Thoracic aorta (tissue), 2 donors: ENCODE results near the gene TRAF5. TPM values are rescaled to one million over a fixed set of nuclear protein-coding genes. Genes with fewer than 3 reads are reported as not detected.
"Not testable (repeated sequence)": the region's sequence is repeated elsewhere in the genome, so short reads cannot be mapped to it uniquely, and the experiment has no call there.

Experiments
- ATAC-seq: fragments of 150-250 bp; one replicate; pipeline ENCODE4 v1.8.0; 2017; ENCODE audit warnings: low read depth; ENCODE audit not compliant: insufficient number of reproducible peaks, low FRiP score
- DNase-seq: peaks from one replicate; pipeline ENCODE4 v3.0.0-alpha.2; 2020; ENCODE audit warnings: low spot score
- H3K27ac ChIP-seq, 2 donors: fragments of 200-600 bp; sonication (generic); 1 replicate in 1 of 2; 2 replicates in 1 of 2; pipeline ENCODE4 v1.5.1; 2016; ENCODE audit warnings: mild to moderate bottlenecking in 2 of 2, moderate library complexity in 2 of 2
- H3K27me3 ChIP-seq: fragments of 200-600 bp; sonication (generic); replicated peaks from 2 replicates; pipeline ENCODE4 v1.6.0; 2016; ENCODE audit warnings: mild to moderate bottlenecking; ENCODE audit not compliant: insufficient read depth
- H3K36me3 ChIP-seq: fragments of 200-600 bp; sonication (generic); one replicate; pipeline ENCODE4 v1.5.1; 2016
- H3K4me1 ChIP-seq, 2 donors: fragments of 200-600 bp; sonication (generic); 1 replicate in 1 of 2; 2 replicates in 1 of 2; pipeline versions ENCODE4 v1.5.1 to v1.6.0; 2016; ENCODE audit warnings: low read depth in 2 of 2, mild to moderate bottlenecking in 1 of 2; ENCODE audit not compliant: control insufficient read depth in 1 of 2
- H3K4me3 ChIP-seq: fragments of 200-600 bp; sonication (generic); 2 replicates; pipeline ENCODE4 v1.5.1; 2016; ENCODE audit warnings: mild to moderate bottlenecking
- H3K9me3 ChIP-seq: fragments of 200-600 bp; sonication (generic); 2 replicates; pipeline ENCODE4 v1.5.1; 2016
- CTCF ChIP-seq: fragments of 200-600 bp; sonication (generic); IDR thresholded peaks from one replicate; pipeline ENCODE4 v1.5.1; 2019; ENCODE audit warnings: antibody characterized with exemption
- total RNA-seq, 2 donors: library from RNA; depleted of rRNA; stranded (reverse); fragments of >200 nt; gene quantifications; one replicate each; pipeline versions ENCODE4 v1.1.0 to v1.2.3, GENCODE V29; 2016

Gene TRAF5
- total RNA-seq, 2 donors from 2014 or later = 55.8 to 62.7 TPM

GRCh38 chr1:211406086-211406485, 79.5 kb downstream of the TRAF5 start:
- not testable (repeated sequence) for H3K27me3 ChIP-seq, H3K27ac ChIP-seq, H3K4me3 ChIP-seq, DNase-seq, ATAC-seq, H3K9me3 ChIP-seq, H3K4me1 ChIP-seq, H3K36me3 ChIP-seq

- not testable (repeated sequence) for H3K9me3 ChIP-seq, ATAC-seq
Measured at GRCh38 chr1:211407749-211408148, 81.1 kb downstream of the TRAF5 start.

GRCh38 chr1:211411639-211412038, 85.0 kb downstream of the TRAF5 start:
- Histone ChIP-seq H3K4me3 (no peak overlapping the region), H3K27me3 (no peaks in the 10 kb centered on the region), H3K4me1 (no peaks in the 10 kb centered on the region), H3K36me3 (no peaks in the 10 kb centered on the region), H3K27ac (no peak overlapping the region), H3K9me3 (no peaks in the 10 kb centered on the region)
- DNase-seq = no peak
- no peak for ATAC-seq
- TF ChIP-seq CTCF = no peak

More at GRCh38 chr1:211407749-211408148, 81.1 kb downstream of the TRAF5 start:
- DNase-seq, H3K4me3 ChIP-seq, H3K27me3 ChIP-seq, H3K36me3 ChIP-seq, H3K27ac ChIP-seq, H3K4me1 ChIP-seq: not testable (repeated sequence)

- peak overlapping the region in 1 of 2 donors; percentile 65 for H3K27ac ChIP-seq
- no peaks in the 10 kb centered on the region for H3K27me3 ChIP-seq
- DNase-seq (no peak), ATAC-seq (no peak)
- no peaks in the 10 kb centered on the region for H3K36me3 ChIP-seq
- H3K9me3 ChIP-seq = no peaks in the 10 kb centered on the region
- peak overlapping the region; percentile 73 for H3K4me3 ChIP-seq
- no peaks in the 10 kb centered on the region for H3K4me1 ChIP-seq
- no peak for TF ChIP-seq CTCF
Measured at GRCh38 chr1:211415700-211416099, 89.1 kb downstream of the TRAF5 start.

GRCh38 chr1:211416246-211416627, 89.6 kb downstream of the TRAF5 start:
- ATAC-seq = peak; percentile 22
- not testable (repeated sequence) for H3K9me3 ChIP-seq, DNase-seq, H3K36me3 ChIP-seq, H3K27me3 ChIP-seq, H3K4me1 ChIP-seq
- Histone ChIP-seq H3K4me3 (peak overlapping the region; percentile 73), H3K27ac (peak overlapping the region; percentile 54 to 65)

- not testable (repeated sequence) for DNase-seq, H3K27me3 ChIP-seq, H3K36me3 ChIP-seq, H3K4me1 ChIP-seq, H3K9me3 ChIP-seq
- H3K4me3 ChIP-seq = peak overlapping the region; percentile 73
- peak; percentile 65 for ATAC-seq
- H3K27ac ChIP-seq = peak overlapping the region; percentile 54 to 65
Measured at GRCh38 chr1:211416628-211417323, 90.1 kb downstream of the TRAF5 start.

GRCh38 chr1:211420389-211420788, 93.8 kb downstream of the TRAF5 start:
- H3K4me1 ChIP-seq = no peaks in the 10 kb centered on the region
- no peaks in the 10 kb centered on the region for H3K27me3 ChIP-seq
- TF ChIP-seq CTCF = no peak
- DNase-seq (no peak), ATAC-seq (no peak)
- H3K9me3 ChIP-seq = no peaks in the 10 kb centered on the region
- no peaks in the 10 kb centered on the region for H3K36me3 ChIP-seq
- no peak overlapping the region for H3K4me3 ChIP-seq
- no peak overlapping the region for H3K27ac ChIP-seq
